Skin epidermis (tissue), 12 donors: ENCODE measurements around the gene PRR36.

ENCODE experiments used
- H3K27ac ChIP-seq, 21 experiments: fragments of 200-600 bp; sonication (generic) in 11 of 21; one replicate each; pipeline ENCODE4 v1.5.0; 2020; ENCODE audit warnings: mild to moderate bottlenecking in 3 of 21, inconsistent platforms in 2 of 21, moderate library complexity in 2 of 21
- H3K4me3 ChIP-seq, 7 experiments: fragments of 200-600 bp; sonication (generic) in 2 of 7; one replicate each; pipeline ENCODE4 v1.5.0; 2020; ENCODE audit warnings: inconsistent platforms in 2 of 7, mild to moderate bottlenecking in 2 of 7, moderate library complexity in 1 of 7

Gene PRR36

GRCh38 chr19:7879111-7879807, 5.1 kb upstream of the PRR36 start:
- Histone ChIP-seq H3K4me3 (no peak overlapping the region), H3K27ac (no peak overlapping the region)

- H3K27ac ChIP-seq = no peak overlapping the region
- H3K4me3 ChIP-seq = no peak overlapping the region
Observed at GRCh38 chr19:7877249-7877836, 3.2 kb upstream of the PRR36 start.

- Histone ChIP-seq H3K27ac (no peak overlapping the region), H3K4me3 (peak overlapping the region in 1 of 7 experiments; percentile 37)
Observed at GRCh38 chr19:7874897-7875273, 695 bp upstream of the PRR36 start.

- Histone ChIP-seq H3K27ac (no peak overlapping the region), H3K4me3 (peak overlapping the region in 3 of 7 experiments; percentile 0 to 37 (median 18))
Observed at GRCh38 chr19:7873304-7874075, 700 bp downstream of the PRR36 start.

GRCh38 chr19:7872306-7873204, 1.6 kb downstream of the PRR36 start:
- Histone ChIP-seq H3K4me3 (no peak overlapping the region), H3K27ac (no peak overlapping the region)

DNA sequence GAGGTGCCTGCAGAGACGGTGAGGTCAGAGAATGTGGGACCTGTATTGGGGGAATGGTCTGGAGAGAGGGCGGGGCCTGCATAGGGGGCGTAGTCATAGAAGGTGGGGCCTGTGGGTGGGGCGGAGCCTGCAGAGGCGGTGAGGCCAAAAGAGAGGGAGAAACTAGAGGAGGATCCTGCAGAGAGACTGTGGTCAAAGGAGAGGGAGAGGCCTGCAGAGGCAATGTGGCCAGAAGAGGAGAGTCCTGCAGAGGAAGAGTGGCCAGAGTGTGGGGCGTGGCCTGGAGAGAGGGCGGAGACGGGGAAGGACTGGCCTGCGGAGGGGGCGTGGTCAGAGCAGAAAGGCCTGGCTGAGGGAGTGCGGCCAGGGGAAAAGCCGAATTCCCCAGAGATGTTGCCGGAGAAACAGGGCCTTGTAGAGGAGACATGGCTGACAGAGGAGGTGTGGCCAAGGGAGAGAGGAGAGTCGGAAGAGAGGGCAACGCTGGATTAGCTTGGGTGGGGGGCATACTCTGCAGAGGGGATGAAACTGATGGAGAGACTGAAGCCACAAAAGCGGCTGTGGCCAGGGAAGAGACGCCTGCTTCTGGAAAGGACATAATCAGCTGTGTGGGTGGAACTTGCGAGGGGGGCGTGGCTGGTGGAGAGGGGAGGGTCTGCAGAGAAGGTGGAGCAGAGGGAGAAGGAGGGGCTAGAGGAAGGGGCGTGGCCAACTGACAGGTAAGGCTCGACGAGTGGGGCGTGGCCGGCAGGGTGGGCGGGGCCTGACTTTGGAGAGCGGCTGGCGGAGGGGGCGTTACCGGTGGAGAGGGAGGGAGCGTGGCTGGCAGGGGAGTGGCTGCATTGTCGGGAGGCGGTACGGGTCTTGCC, 2.5 kb downstream of the PRR36 start:
- H3K27ac ChIP-seq = peak overlapping the region in 5 of 21 experiments; percentile 2 to 39 (median 32)

DNA sequence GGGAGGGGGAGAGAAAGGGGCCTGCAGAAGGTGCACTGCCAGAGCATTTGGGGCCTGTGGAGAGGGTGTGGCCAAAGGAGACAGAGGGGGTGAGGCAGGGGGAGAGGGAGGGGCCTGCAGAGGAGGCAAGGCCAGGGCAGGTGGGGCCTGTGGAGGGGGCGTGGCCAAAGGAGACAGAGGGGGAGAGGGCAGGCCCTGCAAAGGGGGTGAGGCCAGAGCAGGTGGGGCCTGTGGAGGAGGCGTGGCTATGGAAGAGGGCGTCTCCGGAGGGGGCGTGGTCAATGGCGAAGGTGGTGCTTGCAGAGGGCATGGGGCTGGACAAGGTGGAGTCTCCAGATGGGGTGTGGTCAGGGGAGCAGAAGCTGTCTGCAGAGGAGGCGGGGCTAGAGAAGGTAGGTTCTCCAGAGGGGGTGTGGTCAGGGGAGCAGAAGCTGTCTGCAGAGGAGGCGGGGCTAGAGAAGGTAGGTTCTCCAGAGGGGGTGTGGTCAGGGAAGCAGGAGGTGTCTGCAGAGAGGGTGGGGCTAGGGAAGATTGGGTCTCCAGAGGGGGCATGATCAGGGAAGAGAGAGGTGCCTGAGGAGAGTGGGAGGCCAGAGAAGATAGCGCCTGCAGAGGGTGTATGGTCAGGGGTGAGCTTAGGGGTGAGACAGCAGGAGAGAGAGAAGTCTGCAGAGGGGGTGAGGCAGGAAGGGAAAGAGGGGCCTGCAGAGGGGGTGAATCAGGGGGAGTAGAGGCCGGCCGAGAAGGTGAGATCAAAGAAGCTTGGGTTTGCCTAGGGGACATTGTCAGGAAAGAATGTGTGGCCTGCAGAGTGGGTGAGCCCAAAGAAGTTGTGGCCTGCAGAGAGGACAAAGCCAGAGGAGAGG, 3.4 kb downstream of the PRR36 start:
- no peak overlapping the region for H3K27ac ChIP-seq
- H3K4me3 ChIP-seq = no peak overlapping the region

More for the DNA sequence above, 2.5 kb downstream of the PRR36 start:
- H3K4me3 ChIP-seq = peak overlapping the region in 1 of 7 experiments; percentile 24

- peak overlapping the region in 15 of 21 experiments; percentile 0 to 84 (median 34) for H3K27ac ChIP-seq
- peak overlapping the region; percentile 20 to 51 (median 40) for H3K4me3 ChIP-seq
Observed at GRCh38 chr19:7869910-7870511, 4.2 kb downstream of the PRR36 start.

DNA sequence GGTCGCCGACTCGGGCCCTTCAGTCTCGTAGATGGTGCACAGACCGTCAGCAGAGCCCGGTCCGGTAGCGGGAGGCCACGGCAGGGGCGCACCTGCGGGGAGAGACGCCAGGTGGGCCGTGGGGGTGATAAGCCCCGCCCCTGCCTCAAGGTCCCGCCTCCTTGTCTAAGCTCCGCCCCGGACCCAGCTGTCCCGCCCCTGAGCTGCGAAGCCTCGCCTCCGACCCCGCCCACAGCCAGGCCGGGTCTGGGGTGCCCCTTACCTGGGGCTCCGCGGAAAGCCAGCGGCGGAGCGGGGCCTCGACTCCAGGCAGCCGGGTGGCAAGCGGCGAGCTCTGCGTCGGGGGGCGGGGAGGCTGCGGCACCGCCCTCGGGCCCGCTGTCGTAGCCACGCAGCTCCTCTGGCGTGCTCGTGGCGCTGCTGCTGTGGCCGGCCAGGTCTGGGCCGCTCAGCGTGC, 4.7 kb downstream of the PRR36 start:
- peak overlapping the region in 16 of 21 experiments; percentile 0 to 84 (median 38) for H3K27ac ChIP-seq
- peak overlapping the region; percentile 20 to 51 (median 40) for H3K4me3 ChIP-seq

GRCh38 chr19:7868671-7869452, 5.3 kb downstream of the PRR36 start:
- H3K27ac ChIP-seq = peak overlapping the region in 18 of 21 experiments; percentile 0 to 84 (median 34)
- peak overlapping the region; percentile 20 to 51 (median 40) for H3K4me3 ChIP-seq

DNA sequence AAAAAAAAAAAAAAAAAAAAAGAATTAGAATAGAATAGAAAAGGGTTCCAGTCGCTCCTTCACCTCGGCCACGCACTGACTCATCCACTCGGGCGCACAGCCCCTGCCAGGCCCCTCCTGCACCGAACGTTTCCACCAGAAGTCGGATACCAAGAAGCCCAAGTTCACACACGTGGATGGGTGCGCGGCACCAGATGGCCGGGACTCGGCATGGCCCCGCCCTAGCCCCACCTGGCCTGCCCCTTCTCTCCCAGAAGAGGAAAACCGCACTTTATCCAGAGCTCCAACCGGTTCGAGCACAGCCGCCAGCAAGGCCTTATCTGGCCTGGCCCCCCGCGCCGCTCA, 5.9 kb downstream of the PRR36 start:
- H3K4me3 ChIP-seq = peak overlapping the region in 5 of 7 experiments; percentile 28 to 51 (median 47)
- H3K27ac ChIP-seq = peak overlapping the region in 4 of 21 experiments; percentile 3 to 66 (median 22)

- H3K4me3 ChIP-seq = no peak overlapping the region
- no peak overlapping the region for H3K27ac ChIP-seq
Observed at GRCh38 chr19:7867092-7867844, 6.9 kb downstream of the PRR36 start.

DNA sequence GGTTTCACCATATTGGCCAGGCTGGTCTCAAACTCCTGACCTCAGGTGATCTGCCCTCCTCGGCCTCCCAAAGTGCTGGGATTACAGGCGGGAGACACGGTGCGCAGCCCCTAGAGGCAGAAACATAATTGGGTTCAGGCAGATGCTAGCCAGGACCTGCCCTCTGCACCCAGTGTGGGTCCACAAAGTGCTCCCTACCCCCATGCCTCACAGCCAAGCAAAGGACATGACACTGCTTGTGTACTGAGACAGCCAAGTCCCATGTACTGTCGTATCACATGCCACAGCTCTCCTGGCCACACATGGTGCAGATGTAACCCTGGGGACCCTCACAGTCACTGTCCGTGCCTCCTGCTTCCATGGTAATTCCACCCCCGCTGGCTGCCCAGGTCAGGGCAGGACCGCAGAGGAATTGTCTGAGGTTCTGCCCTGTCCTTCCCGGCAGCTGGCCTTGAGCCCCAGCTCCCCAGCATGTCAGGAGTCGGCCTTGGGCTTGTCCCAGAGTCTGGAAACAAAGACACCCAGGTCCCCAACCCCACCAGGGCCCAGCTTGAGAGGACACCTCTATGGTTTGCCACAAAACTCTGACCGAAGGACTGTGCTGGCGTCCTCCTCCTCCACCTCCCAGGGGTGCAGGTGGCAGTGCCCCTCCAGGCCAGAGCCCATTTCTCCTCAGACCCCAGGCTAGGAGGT, 7.6 kb downstream of the PRR36 start:
- H3K4me3 ChIP-seq = no peak overlapping the region

DNA sequence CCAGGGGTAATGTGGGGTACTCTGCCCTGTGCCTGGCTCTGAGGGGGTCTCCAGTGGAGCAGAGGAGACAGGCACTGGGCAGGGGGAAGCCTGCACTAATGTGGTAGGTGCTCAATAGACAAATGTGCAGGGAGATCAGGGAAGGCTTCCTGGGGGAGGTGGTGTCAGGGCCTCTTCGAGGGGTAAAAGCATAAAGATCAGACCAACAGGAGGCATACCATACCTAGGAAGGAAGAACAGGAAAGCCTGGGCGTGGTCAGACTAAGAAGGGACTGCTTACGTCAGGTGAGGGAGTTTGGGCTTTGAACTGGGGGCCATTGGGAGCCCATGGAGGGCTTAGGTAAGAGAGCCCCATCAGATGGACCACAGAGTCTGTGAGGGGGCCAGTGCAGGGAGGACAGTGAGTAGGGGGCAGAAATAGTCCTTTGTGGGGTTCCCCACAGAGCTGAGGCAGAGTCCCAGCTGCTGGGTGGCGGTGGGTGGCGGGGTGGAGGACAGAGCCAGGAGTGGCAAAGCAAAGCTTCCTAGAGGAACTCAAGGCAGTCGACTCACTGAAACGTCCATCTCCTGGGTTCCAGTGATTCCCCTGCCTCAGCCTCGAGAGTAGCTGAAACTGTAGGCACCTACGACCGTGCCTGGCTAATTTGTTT, 8.8 kb downstream of the PRR36 start:
- Histone ChIP-seq H3K4me3 (no peak overlapping the region), H3K27ac (no peak overlapping the region)

More for the DNA sequence above, 7.6 kb downstream of the PRR36 start:
- peak overlapping the region in 1 of 21 experiments; percentile 24 for H3K27ac ChIP-seq

GRCh38 chr19:7864690-7865074, 9.5 kb downstream of the PRR36 start:
- H3K4me3 ChIP-seq = no peak overlapping the region
- no peak overlapping the region for H3K27ac ChIP-seq
